Type B pancreatic cell (in vitro differentiated cells): ENCODE measurements around the gene COX5B. TPM values are rescaled to one million over a fixed set of nuclear protein-coding genes. Genes with fewer than 3 reads are reported as not detected.
"Not testable (repeated sequence)": the region's sequence is repeated elsewhere in the genome, so short reads cannot be mapped to it uniquely, and the experiment has no call there.

Source experiments
- DNase-seq: peaks from one replicate; pipeline ENCODE4 v3.0.0; 2021; ENCODE audit warnings: mixed read lengths; ENCODE audit not compliant: unreplicated experiment; ENCODE audit errors: extremely low spot score
- H3K27ac Mint-ChIP-seq: 2 replicates; pipeline ENCODE4 v1.8.0; 2021; ENCODE audit warnings: mild to moderate bottlenecking, mixed read lengths
- H3K27me3 Mint-ChIP-seq: 2 replicates; pipeline ENCODE4 v1.8.0; 2021; ENCODE audit warnings: mixed read lengths
- H3K36me3 Mint-ChIP-seq: 2 replicates; pipeline ENCODE4 v1.8.0; 2021; ENCODE audit warnings: mixed read lengths
- H3K4me1 Mint-ChIP-seq: one replicate; pipeline ENCODE4 v1.8.0; 2021; ENCODE audit warnings: mixed read lengths; ENCODE audit not compliant: unreplicated experiment
- H3K4me3 Mint-ChIP-seq: 2 replicates; pipeline ENCODE4 v1.8.0; 2021; ENCODE audit warnings: mild to moderate bottlenecking, mixed read lengths
- H3K9me3 Mint-ChIP-seq: 2 replicates; pipeline ENCODE4 v1.8.0; 2021; ENCODE audit warnings: mixed read lengths
- total RNA-seq: library from RNA; stranded (reverse); gene quantifications from 2 replicates; pipeline ENCODE4 v1.2.1, GENCODE V29; 2021; ENCODE audit warnings: low replicate concordance
- TF ChIP-seq, protein P1 (sequence below): fragments of 200-600 bp; sonication (generic); conservative IDR thresholded peaks from 2 replicates; pipeline ENCODE4 v1.5.0; 2021; ENCODE audit warnings: antibody characterized with exemption, mild to moderate bottlenecking

COX5B gene
- total RNA-seq, 1 donor from 2014 or later, result 244 TPM

DNA sequence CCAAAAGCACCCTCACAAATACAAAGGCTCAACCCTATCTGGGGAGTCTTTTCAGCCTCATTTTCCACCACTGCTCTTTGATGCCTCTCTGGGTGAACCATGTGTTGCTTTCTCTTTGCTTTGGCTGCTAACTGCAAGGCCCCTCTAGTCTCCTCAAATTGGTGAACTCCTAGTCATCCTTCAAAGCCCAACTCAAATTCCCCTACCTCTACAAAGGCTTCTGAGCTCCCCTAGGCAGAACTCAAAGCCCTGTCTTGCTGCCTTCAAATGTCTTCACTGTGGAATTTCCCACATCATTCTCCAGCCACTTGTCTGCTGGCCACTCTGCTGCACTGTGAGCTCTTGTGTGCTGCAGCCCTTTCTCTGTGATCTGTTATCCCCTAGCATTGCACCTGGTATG lies 22.9 kb upstream of the COX5B start:
- not testable (repeated sequence) for H3K4me1 Mint-ChIP-seq, H3K36me3 Mint-ChIP-seq, H3K27me3 Mint-ChIP-seq, H3K27ac Mint-ChIP-seq, H3K4me3 Mint-ChIP-seq, H3K9me3 Mint-ChIP-seq, DNase-seq

DNA sequence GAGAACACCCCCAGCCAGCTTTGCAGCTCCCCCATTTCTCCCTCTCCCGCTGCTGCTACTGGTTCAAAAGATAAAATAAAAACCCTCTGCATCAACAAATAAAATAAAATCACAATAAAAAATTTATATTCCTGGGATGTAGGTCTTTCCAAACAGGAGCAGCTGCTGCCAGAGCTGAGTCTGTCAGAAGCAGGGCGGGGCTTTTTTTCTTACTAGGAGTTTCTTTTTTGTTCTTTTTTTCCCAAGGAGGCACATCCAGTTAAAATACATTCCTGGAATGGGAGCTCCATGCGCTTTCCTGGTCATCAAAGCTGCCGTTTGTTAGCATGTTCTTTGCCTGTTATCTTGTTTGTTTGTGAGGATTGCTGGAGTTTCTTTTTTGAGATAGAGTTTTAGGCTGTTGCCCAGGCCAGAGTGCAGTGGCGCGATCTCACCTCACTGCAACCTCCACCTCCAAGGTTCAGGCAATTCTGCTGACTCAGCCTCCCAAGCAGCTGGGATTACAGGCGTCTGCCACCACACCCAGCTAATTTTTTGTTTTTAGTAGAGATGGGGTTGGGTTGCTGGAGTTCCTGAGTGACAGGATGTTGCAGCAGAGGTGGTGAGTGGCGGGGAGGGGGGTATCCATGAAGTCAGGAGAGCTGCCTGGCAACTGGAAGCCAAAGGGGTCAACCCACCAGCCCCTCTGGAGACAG lies 20.4 kb upstream of the COX5B start:
- not testable (repeated sequence) for H3K9me3 Mint-ChIP-seq, H3K4me1 Mint-ChIP-seq, H3K27ac Mint-ChIP-seq, DNase-seq, H3K36me3 Mint-ChIP-seq, H3K27me3 Mint-ChIP-seq, H3K4me3 Mint-ChIP-seq

DNA sequence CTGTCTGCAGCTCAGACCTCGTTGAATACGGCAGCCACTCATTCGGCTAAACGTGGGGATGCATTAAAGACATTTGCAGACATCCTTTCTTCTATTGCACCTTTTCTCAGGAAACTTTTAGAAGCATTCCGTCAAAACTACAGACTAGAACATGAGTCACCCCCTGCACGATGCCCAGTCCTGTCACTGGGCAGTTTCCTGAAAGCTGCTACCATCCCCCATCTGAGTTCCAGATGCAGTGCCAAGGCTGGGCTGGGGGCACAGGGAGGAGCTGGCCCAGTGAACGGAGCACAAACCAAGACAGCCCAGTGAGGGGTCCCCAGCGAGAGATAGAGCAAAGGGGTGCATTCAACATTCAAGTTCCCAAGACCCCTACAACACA lies 19.8 kb upstream of the COX5B start:
- H3K9me3 Mint-ChIP-seq, H3K27ac Mint-ChIP-seq, H3K4me3 Mint-ChIP-seq, H3K36me3 Mint-ChIP-seq, H3K27me3 Mint-ChIP-seq, DNase-seq, H3K4me1 Mint-ChIP-seq: not testable (repeated sequence)

DNA sequence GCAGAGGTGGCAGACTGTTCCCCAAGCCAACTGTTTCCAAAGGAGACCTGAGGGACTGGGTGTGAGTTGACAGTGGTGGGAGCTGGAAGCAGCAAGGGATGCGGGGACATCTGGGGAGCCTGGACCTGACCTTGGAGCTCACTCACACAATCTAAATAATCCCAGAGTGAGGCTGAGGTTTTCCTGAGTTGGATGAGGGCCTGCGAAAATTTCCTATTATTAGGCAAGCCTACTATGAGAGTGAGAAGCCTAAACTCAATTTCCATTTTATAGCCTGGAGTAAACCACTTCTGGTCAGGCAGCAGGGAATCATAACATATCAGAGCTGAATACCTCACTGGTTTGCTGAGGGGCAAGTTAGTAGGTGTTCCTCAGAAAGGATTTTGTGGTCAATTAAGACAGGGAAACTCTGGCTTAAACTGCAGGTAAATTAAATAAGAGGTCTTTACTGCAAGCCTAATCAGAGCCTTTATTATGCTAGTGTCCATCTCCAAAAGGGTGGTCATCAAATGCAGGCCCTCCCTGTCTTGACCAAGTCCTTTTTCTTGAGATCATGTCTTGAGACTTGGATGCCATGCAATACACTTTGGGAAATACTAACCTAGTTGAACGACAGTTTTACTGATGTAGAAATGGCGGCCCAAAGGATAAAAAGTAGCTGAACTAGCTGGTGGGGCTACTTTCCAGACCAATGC lies 1.7 kb upstream of the COX5B start:
- Mint-ChIP-seq H3K9me3 (no peaks in the 10 kb centered on the region), H3K36me3 (peaks cover 15% of the 10 kb centered on the region), H3K4me1 (peaks cover 11% of the 10 kb centered on the region), H3K27ac (no peak overlapping the region), H3K27me3 (no peaks in the 10 kb centered on the region), H3K4me3 (peak overlapping the region; percentile 15)
- TF ChIP-seq, protein P1, sequence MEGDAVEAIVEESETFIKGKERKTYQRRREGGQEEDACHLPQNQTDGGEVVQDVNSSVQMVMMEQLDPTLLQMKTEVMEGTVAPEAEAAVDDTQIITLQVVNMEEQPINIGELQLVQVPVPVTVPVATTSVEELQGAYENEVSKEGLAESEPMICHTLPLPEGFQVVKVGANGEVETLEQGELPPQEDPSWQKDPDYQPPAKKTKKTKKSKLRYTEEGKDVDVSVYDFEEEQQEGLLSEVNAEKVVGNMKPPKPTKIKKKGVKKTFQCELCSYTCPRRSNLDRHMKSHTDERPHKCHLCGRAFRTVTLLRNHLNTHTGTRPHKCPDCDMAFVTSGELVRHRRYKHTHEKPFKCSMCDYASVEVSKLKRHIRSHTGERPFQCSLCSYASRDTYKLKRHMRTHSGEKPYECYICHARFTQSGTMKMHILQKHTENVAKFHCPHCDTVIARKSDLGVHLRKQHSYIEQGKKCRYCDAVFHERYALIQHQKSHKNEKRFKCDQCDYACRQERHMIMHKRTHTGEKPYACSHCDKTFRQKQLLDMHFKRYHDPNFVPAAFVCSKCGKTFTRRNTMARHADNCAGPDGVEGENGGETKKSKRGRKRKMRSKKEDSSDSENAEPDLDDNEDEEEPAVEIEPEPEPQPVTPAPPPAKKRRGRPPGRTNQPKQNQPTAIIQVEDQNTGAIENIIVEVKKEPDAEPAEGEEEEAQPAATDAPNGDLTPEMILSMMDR, result no peak
- no peak for DNase-seq

DNA sequence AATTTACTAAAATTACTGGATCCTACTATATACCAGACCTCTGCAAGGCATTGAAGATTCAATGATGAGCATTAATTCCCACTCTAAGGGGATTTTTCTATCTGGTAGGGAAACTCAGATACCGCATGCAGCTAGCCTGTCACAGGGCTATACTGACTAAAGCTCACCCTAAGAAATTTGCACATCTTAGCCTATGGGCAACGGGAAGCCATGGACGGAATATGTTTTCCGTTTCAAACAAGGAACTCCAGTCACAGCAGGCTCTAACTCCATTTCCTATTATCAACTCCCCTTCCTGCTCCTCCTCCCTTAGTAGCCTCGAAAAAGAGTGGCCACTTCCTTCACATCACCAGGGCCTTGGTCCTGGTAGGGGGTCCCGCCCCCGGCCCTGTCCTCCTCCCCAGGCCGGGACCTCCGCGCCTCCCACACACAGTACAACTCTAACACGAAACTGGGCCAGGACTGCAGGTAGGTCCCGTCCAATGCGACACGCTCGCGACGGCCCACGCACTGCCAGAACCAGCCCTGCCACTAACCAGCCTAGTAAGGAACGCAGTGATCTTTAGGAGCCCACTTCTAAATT lies 659 bp upstream of the COX5B start:
- H3K36me3 Mint-ChIP-seq, result peaks cover 19% of the 10 kb centered on the region
- H3K9me3 Mint-ChIP-seq, result no peaks in the 10 kb centered on the region
- H3K27ac Mint-ChIP-seq, result peak overlapping the region; percentile 95
- no peak for DNase-seq
- peaks cover 11% of the 10 kb centered on the region for H3K4me1 Mint-ChIP-seq
- no peaks in the 10 kb centered on the region for H3K27me3 Mint-ChIP-seq
- peak overlapping the region; percentile 97 for H3K4me3 Mint-ChIP-seq
- TF ChIP-seq, protein P1, result no peak

DNA sequence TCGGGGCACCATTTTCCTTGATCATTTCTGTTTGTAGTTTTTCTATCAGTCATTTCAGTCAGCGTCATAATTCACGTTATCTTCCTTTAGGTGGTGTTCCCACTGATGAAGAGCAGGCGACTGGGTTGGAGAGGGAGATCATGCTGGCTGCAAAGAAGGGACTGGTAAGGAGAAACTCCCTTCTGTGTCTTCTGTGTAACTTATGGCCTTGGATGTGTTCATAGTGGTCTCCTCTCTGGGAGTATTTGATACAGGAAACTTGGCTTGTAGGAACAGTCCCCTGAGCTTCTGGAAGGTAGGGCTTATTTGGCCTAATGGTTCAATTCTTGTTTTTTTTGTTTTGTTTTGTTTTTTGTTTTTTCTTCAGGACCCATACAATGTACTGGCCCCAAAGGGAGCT lies 1.1 kb downstream of the COX5B start:
- Mint-ChIP-seq H3K4me1 (peaks cover 11% of the 10 kb centered on the region), H3K27ac (peak overlapping the region; percentile 73), H3K27me3 (no peaks in the 10 kb centered on the region), H3K36me3 (peaks cover 28% of the 10 kb centered on the region), H3K4me3 (peak overlapping the region; percentile 97), H3K9me3 (no peaks in the 10 kb centered on the region)
- TF ChIP-seq, protein P1, result no peak
- no peak for DNase-seq

DNA sequence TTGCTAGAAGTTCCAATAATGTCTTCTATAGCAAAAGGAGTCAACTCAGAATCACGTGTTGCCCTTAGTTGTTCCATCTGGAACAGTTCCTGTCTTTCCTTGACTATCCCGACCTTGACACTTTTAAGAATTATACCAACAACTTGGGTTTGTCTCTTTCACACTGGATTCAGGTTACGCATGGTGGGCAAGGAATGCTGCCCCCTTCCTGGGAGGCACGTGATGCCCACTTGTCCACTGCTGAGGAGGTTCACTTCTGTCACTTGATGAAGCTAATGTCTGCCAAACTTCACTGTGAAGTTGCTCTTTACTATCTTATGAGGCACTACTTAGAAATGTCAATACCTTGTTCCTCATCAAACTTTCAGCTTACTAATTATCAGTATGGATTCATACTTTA lies 5.3 kb downstream of the COX5B start:
- Mint-ChIP-seq H3K36me3 (peaks cover 50% of the 10 kb centered on the region), H3K27me3 (no peaks in the 10 kb centered on the region), H3K9me3 (peaks cover 21% of the 10 kb centered on the region), H3K4me1 (peaks cover 5% of the 10 kb centered on the region), H3K4me3 (no peak overlapping the region), H3K27ac (no peak overlapping the region)
- DNase-seq, result no peak
- TF ChIP-seq, protein P1, result no peak
